AG09309 (cell line): ENCODE results near the gene CPA5.
A peak's percentile ranks its signal among the peaks of the same experiment; 100 is the strongest.

Experiments used
- DNase-seq: peaks from one replicate; pipeline ENCODE4 v3.0.0-alpha.2; 2010; ENCODE audit warnings: low read depth
- H3K4me3 ChIP-seq: 2 replicates; pipeline ENCODE4 v1.5.1; 2011; ENCODE audit warnings: mild to moderate bottlenecking, low read depth, low read length, moderate library complexity; ENCODE audit not compliant: control insufficient read depth
- CTCF ChIP-seq: IDR thresholded peaks from 2 replicates; pipeline ENCODE4 v1.5.1; 2011; ENCODE audit warnings: mild to moderate bottlenecking, low read depth, low read length, inconsistent platforms; ENCODE audit not compliant: insufficient read depth, control insufficient read depth; ENCODE audit errors: missing control alignments

Gene CPA5

GRCh38 chr7:130367088-130367755 lies 22.6 kb downstream of the CPA5 start:
- H3K4me3 ChIP-seq: no peak overlapping the region
- DNase-seq: no peak
- TF ChIP-seq CTCF: no peak

- no peak overlapping the region for H3K4me3 ChIP-seq
- no peak for DNase-seq
These were observed 23.5 kb downstream of the CPA5 start for GRCh38 chr7:130367836-130368746.

GRCh38 chr7:130369110-130369711 lies 24.6 kb downstream of the CPA5 start:
- peak; percentile 76 for DNase-seq
- H3K4me3 ChIP-seq: no peak overlapping the region
- TF ChIP-seq CTCF: no peak

More at GRCh38 chr7:130367836-130368746, 23.5 kb downstream of the CPA5 start:
- no peak for TF ChIP-seq CTCF

- DNase-seq: no peak
- no peak for TF ChIP-seq CTCF
- H3K4me3 ChIP-seq: no peak overlapping the region
These were observed 25.4 kb downstream of the CPA5 start for GRCh38 chr7:130369831-130370550.

- no peak for TF ChIP-seq CTCF
- no peak for DNase-seq
- H3K4me3 ChIP-seq: no peak overlapping the region
These were observed 26.4 kb downstream of the CPA5 start for GRCh38 chr7:130371046-130371445.
